K562 (cell line): Measurements from ENCODE around the gene LUC7L3. TPM values are rescaled to one million over a fixed set of nuclear protein-coding genes. Genes with fewer than 3 reads are reported as not detected.
"Not testable (repeated sequence)": the region's sequence is repeated elsewhere in the genome, so short reads cannot be mapped to it uniquely, and the experiment has no call there.

Experiments used
- ATAC-seq: fragments of 200-7000 bp; cut with Tn5 transposase; 3 replicates; pipeline ENCODE4 v1.9.1; 2020; ENCODE audit warnings: moderate library complexity
- BruUV-seq: library from RNA; stranded (reverse); fragments of 400-500 nt; replicated peaks from 2 replicates; lab custom pipeline; 2021; lab: Mats Ljungman, UMichigan
- CTCF ChIA-PET: fragments of 300-600 bp; formaldehyde crosslinking; extraction: SDS; loops from one replicate; lab custom pipeline; 2021; ENCODE audit warnings: low intra/inter-chr PET ratio; lab: Yijun Ruan, JAX
- POLR2A ChIA-PET: fragments of 300-600, 350-650 bp; sonication (Branson Sonifier 250); formaldehyde crosslinking; extraction: SDS; loops from one replicate; lab custom pipeline; 2021; ENCODE audit warnings: antibody characterized with exemption, inconsistent platforms; lab: Yijun Ruan, JAX
- DNase-seq, 4 experiments: peaks; one replicate each; pipeline versions ENCODE4 v3.0.0 to v3.0.0-alpha.2; 2011 to 2018; ENCODE audit warnings: low spot score in 3 of 4, mixed read lengths in 3 of 4; ENCODE audit errors: extremely low read depth in 1 of 4
- FAIRE-seq: peaks from 2 replicates; lab custom pipeline; 2011; peaks lifted over from hg19 to GRCh38; lab: Jason Lieb, UNC
- H2AFZ ChIP-seq: 2 replicates; pipeline ENCODE4 v1.6.0; 2011; ENCODE audit warnings: low read depth, low read length, control low read depth, inconsistent platforms
- H3K27ac ChIP-seq: fragments of 200-600 bp; 3 replicates; pipeline ENCODE4 v1.8.0; 2011; ENCODE audit warnings: low read depth, mild to moderate bottlenecking, control low read depth, inconsistent platforms, low read length, moderate library complexity, mixed read lengths; ENCODE audit errors: extremely low read depth
- H3K27me3 ChIP-seq, 2 experiments: fragments of 300-600 bp in 1 of 2; 2 replicates in 1 of 2; 3 replicates in 1 of 2; pipeline versions ENCODE4 v1.6.0 to v1.8.0; 2011; ENCODE audit warnings: inconsistent platforms in 2 of 2, low read length in 2 of 2, mild to moderate bottlenecking in 1 of 2, mixed read lengths in 1 of 2, moderate library complexity in 1 of 2; ENCODE audit not compliant: control insufficient read depth in 2 of 2, insufficient read depth in 2 of 2
- H3K36me3 ChIP-seq: fragments of 300-600 bp; 3 replicates; pipeline ENCODE4 v1.8.0; 2011; ENCODE audit warnings: mild to moderate bottlenecking, low read length, inconsistent platforms; ENCODE audit not compliant: control insufficient read depth, insufficient read depth
- H3K4me1 ChIP-seq, 2 experiments: fragments of 200-600 bp in 1 of 2; replicated peaks in 1 of 2; 2 replicates in 1 of 2; 3 replicates in 1 of 2; pipeline versions ENCODE4 v1.5.1 to v1.8.0; 2011; ENCODE audit warnings: inconsistent platforms in 2 of 2, low read length in 2 of 2, mild to moderate bottlenecking in 1 of 2, mixed read lengths in 1 of 2, moderate library complexity in 1 of 2; ENCODE audit not compliant: control insufficient read depth in 2 of 2, insufficient read depth in 2 of 2
- H3K4me2 ChIP-seq: 2 replicates; pipeline ENCODE4 v1.6.1; 2011; ENCODE audit warnings: low read length, control low read depth, inconsistent platforms, mixed read lengths; ENCODE audit not compliant: insufficient read depth
- H3K4me3 ChIP-seq: fragments of 200-600 bp; sonication (generic), shearing (Covaris generic); 2 replicates; pipeline ENCODE4 v1.5.1; 2016; ENCODE audit warnings: control low read depth, inconsistent platforms
- H3K79me2 ChIP-seq: fragments of 200-600 bp; 3 replicates; pipeline ENCODE4 v1.8.0; 2011; ENCODE audit warnings: low read length, inconsistent platforms; ENCODE audit not compliant: control insufficient read depth, insufficient read depth
- H3K9ac ChIP-seq, 2 experiments: 2 replicates each; pipeline versions ENCODE4 v1.6.0 to v1.6.1; 2011; ENCODE audit warnings: low read depth in 2 of 2, low read length in 2 of 2, control low read depth in 1 of 2, inconsistent platforms in 1 of 2, mild to moderate bottlenecking in 1 of 2, mixed read lengths in 1 of 2; ENCODE audit not compliant: insufficient read depth in 1 of 2
- H3K9me1 ChIP-seq: one replicate; pipeline ENCODE4 v1.6.0; 2011; ENCODE audit warnings: inconsistent platforms, mild to moderate bottlenecking, low read length, moderate library complexity; ENCODE audit not compliant: control insufficient read depth, insufficient read depth
- H3K9me3 ChIP-seq: replicated peaks from 2 replicates; pipeline ENCODE4 v1.5.1; 2011; ENCODE audit warnings: low read depth, low read length, inconsistent platforms; ENCODE audit not compliant: control insufficient read depth, insufficient read depth
- H4K20me1 ChIP-seq: replicated peaks from 2 replicates; pipeline ENCODE4 v1.6.1; 2011; ENCODE audit warnings: low read length, inconsistent platforms, mixed read lengths; ENCODE audit not compliant: control insufficient read depth, insufficient read depth
- ARHGAP35 ChIP-seq: fragments of 450-650 bp; IDR thresholded peaks from 2 replicates; pipeline ENCODE4 v1.6.1; 2018; ENCODE audit not compliant: partially characterized antibody
- LCOR ChIP-seq: sonication (generic); formaldehyde crosslinking; IDR thresholded peaks from 2 replicates; pipeline ENCODE4 v1.8.0; 2022; ENCODE audit warnings: mild to moderate bottlenecking, missing genetic modification reagents
- NR1H2 ChIP-seq: sonication (generic); formaldehyde crosslinking; IDR thresholded peaks from 2 replicates; pipeline ENCODE4 v1.4.0; 2020; ENCODE audit warnings: mild to moderate bottlenecking, missing genetic modification reagents
- NR2C1 ChIP-seq, 2 experiments: fragments of 450-650 bp; IDR thresholded peaks; 2 replicates each; pipeline ENCODE4 v1.6.1; 2017; ENCODE audit warnings: mild to moderate bottlenecking in 2 of 2, antibody characterized with exemption in 1 of 2, inconsistent platforms in 1 of 2, missing compliant biosample characterization in 1 of 2, missing genetic modification characterization in 1 of 2
- NR2C2 ChIP-seq, 2 experiments: fragments of 200-800 bp in 1 of 2; sonication (Bioruptor generic) in 1 of 2; sonication (generic) in 1 of 2; formaldehyde crosslinking in 1 of 2; IDR thresholded peaks; 2 replicates each; pipeline versions ENCODE4 v1.6.1 to v1.8.0; 2016 to 2022; ENCODE audit warnings: mild to moderate bottlenecking in 1 of 2, missing compliant biosample characterization in 1 of 2, missing genetic modification characterization in 1 of 2, missing genetic modification reagents in 1 of 2
- SIN3B ChIP-seq: fragments of 450-650 bp; IDR thresholded peaks from 2 replicates; pipeline ENCODE4 v1.6.1; 2017; ENCODE audit warnings: low read depth, mild to moderate bottlenecking, moderate library complexity
- SUPT5H ChIP-seq: fragments of 450-650 bp; IDR thresholded peaks from 2 replicates; pipeline ENCODE4 v1.6.1; 2016
- ZNF121 ChIP-seq: sonication (generic); formaldehyde crosslinking; conservative IDR thresholded peaks from 2 replicates; pipeline ENCODE4 v1.8.0; 2022; ENCODE audit warnings: missing genetic modification reagents
- WGBS: fragments of 100-300 bp; shearing (Covaris generic); methylation state at CpG from one replicate; pipeline ENCODE4 v1.1.6; 2016; ENCODE audit warnings: low coverage, mixed read lengths; ENCODE audit not compliant: insufficient coverage; ENCODE audit errors: missing lambda C conversion rate; 5-methylcytosine and 5-hydroxymethylcytosine counted together
- in situ Hi-C: fragments of 300-500 bp; cut with MboI; formaldehyde crosslinking; loops from 4 replicates; pipeline ENCODE4 v1.15.0; 2018; ENCODE audit warnings: inconsistent platforms, mixed read lengths
- intact Hi-C: fragments of 100-400 bp; cut with micrococcal nuclease; formaldehyde crosslinking; loops from 2 replicates; pipeline ENCODE4 v1.14.2; 2022
- polyA plus RNA-seq, 8 experiments: library from polyadenylated mRNA; depleted of rRNA in 4 of 8; stranded (reverse) in 5 of 8; unstranded in 3 of 8; fragments of >200 nt; fragmentation: Nextera tagmentation in 2 of 8; fragmentation: Illumina TruSeq in 1 of 8; extraction: Ambion mirVana in 2 of 8; extraction: Trizol in 1 of 8; gene quantifications; 2 replicates each; pipeline versions ENCODE4 v1.2.1 to v1.2.3, GENCODE V29; 2011 to 2014; ENCODE audit warnings: inconsistent platforms in 1 of 8, missing spikeins in 1 of 8
- total RNA-seq, 7 experiments: library from RNA; depleted of rRNA in 6 of 7; stranded (reverse); fragments of >200 nt in 6 of 7; fragmentation: Illumina TruSeq in 2 of 7; extraction: Trizol in 2 of 7; gene quantifications; 2 replicates each; pipeline versions ENCODE4 v1.2.1 to v1.2.3, GENCODE V29; 2011 to 2021; ENCODE audit warnings: low replicate concordance in 1 of 7
- TF ChIP-seq, protein P1 (sequence below): sonication (generic); formaldehyde crosslinking; IDR thresholded peaks from 2 replicates; pipeline ENCODE4 v1.8.1; 2023; ENCODE audit warnings: mild to moderate bottlenecking, missing genetic modification reagents

LUC7L3 gene
- total and polyA plus RNA-seq, 9 of the 15 experiments (the other 6 are each of a cell fraction or from before 2014, with no cell fraction given), result 80.8 to 284 (median 127) TPM

DNA sequence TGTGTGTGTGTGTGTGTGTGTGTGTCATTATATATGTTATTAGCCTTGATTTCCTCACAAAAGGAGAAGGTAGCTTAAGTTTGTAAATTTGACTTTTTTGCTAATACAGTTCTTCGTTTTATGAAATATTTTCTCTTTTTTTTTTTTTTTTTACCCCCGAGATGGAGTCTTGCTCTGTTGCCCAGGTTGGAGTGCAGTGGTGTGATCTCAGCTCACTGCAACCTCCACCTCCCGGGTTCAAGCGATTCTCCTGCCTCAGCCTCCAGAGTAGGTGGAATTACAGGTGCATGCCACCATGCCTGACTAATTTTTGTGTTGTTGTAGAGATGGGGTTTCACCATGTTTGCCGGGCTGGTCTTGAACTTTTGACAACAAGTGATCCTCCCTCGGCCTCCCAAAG is 5.2 kb downstream of the LUC7L3 start:
- 0 out of 2 replicates have a peak, but pooled peaks have one; percentile 24 for TF ChIP-seq ZNF121 (CRISPR knock-in tag)
- POLR2A ChIA-PET, result interaction anchor here (0.7 kb wide), 1 partner anchor 81 kb away, joined by 3 read pairs; no protein-coding TSS in a partner anchor
- DNase-seq, ATAC-seq, H3K4me2 ChIP-seq, H2AFZ ChIP-seq, FAIRE-seq, in situ Hi-C loops, H3K27me3 ChIP-seq, H3K9ac ChIP-seq, CTCF ChIA-PET, H3K9me1 ChIP-seq, H3K27ac ChIP-seq, BruUV-seq, H3K4me3 ChIP-seq, H3K9me3 ChIP-seq: not testable (repeated sequence)
- 96% methylated on average over 4 of the region's 6 CpGs for WGBS
- intact Hi-C loops, result loop anchor here (5.0 to 10.0 kb wide), 2 partner anchors 38 to 210 kb away; no protein-coding TSS in a partner anchor
- H3K79me2 ChIP-seq, result peaks cover 100% of the 10 kb centered on the region
- H3K36me3 ChIP-seq, result peaks cover 52% of the 10 kb centered on the region
- peaks cover 11 to 19% of the 10 kb centered on the region in 2 experiments; a peak in 4 of 5 replicates for H3K4me1 ChIP-seq
- peaks cover 54% of the 10 kb centered on the region for H4K20me1 ChIP-seq

DNA sequence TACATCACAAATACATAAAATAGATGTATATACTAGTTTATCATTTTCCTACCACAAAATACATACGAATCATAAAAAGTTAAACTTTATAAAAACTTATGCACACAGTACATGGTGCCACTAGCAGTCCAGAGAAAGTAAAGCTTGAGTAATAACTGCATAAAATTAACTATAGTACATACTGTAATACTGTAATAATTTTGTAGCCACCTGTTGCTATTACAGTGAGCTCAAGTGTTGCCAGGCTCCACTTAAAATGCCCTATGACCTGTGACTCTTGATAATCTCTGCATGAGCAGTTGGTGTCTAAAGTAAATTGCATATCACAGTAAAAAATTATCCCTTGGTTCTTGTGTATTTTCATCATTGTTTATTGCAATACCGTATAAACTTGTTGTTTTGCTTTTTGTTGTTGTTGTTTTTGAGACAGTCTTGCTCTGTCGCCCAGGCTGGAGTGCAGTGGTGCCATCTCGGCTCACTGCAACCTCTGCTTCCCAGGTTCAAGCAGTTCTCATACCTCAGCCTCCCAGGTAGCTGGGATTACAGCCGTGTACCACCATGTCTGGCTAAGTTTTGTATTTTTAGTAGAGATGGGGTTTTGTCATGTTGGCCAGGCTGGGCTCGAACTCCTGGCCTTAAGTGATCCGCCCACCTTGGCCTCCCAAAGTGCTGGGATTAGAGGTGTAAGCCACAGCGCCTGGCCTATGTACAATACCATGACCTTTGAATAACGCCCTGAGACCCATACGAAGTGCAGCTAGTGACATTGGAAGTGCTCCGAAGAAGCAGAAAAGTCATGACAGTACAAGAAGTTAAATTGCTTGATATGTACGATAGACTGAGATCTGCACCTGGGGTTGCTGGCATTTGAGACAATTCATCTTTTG is 6.6 kb downstream of the LUC7L3 start:
- H3K4me1 ChIP-seq, result peaks cover 13 to 25% of the 10 kb centered on the region in 2 experiments; a peak in 4 of 5 replicates
- no peak overlapping the region for H2AFZ ChIP-seq
- no peaks in the 10 kb centered on the region for H3K9me1 ChIP-seq
- in situ Hi-C loops, result no loop called here
- ATAC-seq, result no peak
- FAIRE-seq, result no peak
- CTCF ChIA-PET, result no interaction called here
- no peak overlapping the region for H3K4me3 ChIP-seq
- H3K79me2 ChIP-seq, result peaks cover 100% of the 10 kb centered on the region
- no peak for DNase-seq
- no TSS peak for BruUV-seq
- H3K27me3 ChIP-seq, result no peaks in the 10 kb centered on the region
- H4K20me1 ChIP-seq, result peaks cover 55% of the 10 kb centered on the region
- POLR2A ChIA-PET, result interaction anchor here (1.0 to 1.1 kb wide), 2 partner anchors 15 to 163 kb away, joined by 3 read pairs; no protein-coding TSS in a partner anchor
- intact Hi-C loops, result loop anchor here (10.0 kb wide), 1 partner anchor 209 kb away; no protein-coding TSS in a partner anchor
- H3K9me3 ChIP-seq, result no peaks in the 10 kb centered on the region
- TF ChIP-seq SUPT5H (0 out of 2 replicates have a peak, but pooled peaks have one; percentile 17), ARHGAP35 (no peak), NR2C2 (CRISPR knock-in tag; IDR thresholded peaks at IDR 0.05) (no peak), NR2C2 (tag; IDR thresholded peaks at IDR 0.05) (no peak), LCOR (no peak), NR1H2 (CRISPR knock-in tag) (no peak), NR2C1 (IDR thresholded peaks at IDR 0.05) (peak; percentile 22; the same call in 1 of the 2 replicates), NR2C1 (tag; IDR thresholded peaks at IDR 0.05) (no peak), SIN3B (no peak)
- TF ChIP-seq, protein P1, sequence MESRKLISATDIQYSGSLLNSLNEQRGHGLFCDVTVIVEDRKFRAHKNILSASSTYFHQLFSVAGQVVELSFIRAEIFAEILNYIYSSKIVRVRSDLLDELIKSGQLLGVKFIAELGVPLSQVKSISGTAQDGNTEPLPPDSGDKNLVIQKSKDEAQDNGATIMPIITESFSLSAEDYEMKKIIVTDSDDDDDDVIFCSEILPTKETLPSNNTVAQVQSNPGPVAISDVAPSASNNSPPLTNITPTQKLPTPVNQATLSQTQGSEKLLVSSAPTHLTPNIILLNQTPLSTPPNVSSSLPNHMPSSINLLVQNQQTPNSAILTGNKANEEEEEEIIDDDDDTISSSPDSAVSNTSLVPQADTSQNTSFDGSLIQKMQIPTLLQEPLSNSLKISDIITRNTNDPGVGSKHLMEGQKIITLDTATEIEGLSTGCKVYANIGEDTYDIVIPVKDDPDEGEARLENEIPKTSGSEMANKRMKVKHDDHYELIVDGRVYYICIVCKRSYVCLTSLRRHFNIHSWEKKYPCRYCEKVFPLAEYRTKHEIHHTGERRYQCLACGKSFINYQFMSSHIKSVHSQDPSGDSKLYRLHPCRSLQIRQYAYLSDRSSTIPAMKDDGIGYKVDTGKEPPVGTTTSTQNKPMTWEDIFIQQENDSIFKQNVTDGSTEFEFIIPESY (CRISPR knock-in tag), result 0 out of 2 replicates have a peak, but pooled peaks have one; percentile 40
- no peak overlapping the region for H3K27ac ChIP-seq
- WGBS, result 81% methylated on average over 12 of the region's 12 CpGs
- H3K36me3 ChIP-seq, result peaks cover 50% of the 10 kb centered on the region
- H3K9ac ChIP-seq, result no peak overlapping the region
- H3K4me2 ChIP-seq, result no peak overlapping the region
